Bone marrow (tissue), 2 donors: ENCODE results near the gene FBXL13.
A peak's percentile ranks its signal among the peaks of the same experiment; 100 is the strongest.
"Not testable (repeated sequence)": the region's sequence is repeated elsewhere in the genome, so short reads cannot be mapped to it uniquely, and the experiment has no call there.

Experiments
- DNase-seq, 2 donors: peaks; one replicate each; lab custom pipeline; 2025; lab: John Stamatoyannopoulos, UW

The FBXL13 gene

DNA sequence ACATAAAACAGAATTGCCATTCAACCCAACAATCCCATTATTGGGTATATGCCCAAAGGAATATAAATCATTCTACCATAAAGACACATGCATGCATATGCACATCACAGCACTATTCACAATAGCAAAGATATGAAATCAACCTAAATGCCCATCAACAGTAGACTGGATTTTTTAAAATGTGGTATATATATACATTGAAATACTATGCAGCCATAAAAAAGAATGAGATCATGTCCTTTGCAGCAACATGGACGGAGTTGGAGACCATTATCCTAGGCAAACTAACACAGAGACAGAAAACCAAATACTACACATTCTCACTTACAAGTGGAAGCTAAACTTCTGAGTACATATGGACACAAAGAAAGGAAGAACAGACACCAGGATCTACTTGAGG is 51.0 kb downstream of the FBXL13 start:
- DNase-seq: not testable (repeated sequence)

DNA sequence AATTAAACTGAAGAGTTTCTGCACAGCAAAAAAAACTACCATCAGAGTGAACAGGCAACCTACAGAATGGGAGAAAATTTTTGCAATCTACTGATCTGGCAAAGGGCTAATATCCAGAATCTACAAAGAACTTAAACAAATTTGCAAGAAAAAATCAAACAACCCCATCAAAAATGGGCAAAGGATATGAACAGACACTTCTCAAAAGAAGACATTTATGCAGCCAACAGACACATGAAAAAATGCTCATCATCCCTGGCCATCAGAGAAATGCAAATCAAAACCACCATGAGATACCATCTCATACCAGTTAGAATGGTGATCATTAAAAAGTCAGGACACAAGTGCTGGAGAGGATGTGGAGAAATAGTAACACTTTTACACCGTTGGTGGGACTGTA is 53.1 kb downstream of the FBXL13 start:
- DNase-seq: not testable (repeated sequence)

DNA sequence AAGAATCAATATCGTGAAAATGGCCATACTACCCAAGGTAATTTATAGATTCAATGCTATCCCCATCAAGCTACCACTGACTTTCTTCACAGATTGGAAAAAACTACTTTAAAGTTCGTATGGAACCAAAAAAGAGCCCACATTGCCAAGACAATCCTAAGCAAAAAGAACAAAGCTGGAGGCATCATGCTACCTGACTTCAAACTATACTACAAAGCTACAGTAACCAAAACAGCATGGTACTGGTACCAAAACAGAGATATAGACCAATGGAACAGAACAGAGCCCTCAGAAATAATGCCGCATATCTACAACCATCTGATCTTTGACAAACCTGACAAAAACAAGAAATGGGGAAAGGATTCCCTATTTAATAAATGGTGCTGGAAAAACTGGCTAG is 53.7 kb downstream of the FBXL13 start:
- DNase-seq: not testable (repeated sequence)

DNA sequence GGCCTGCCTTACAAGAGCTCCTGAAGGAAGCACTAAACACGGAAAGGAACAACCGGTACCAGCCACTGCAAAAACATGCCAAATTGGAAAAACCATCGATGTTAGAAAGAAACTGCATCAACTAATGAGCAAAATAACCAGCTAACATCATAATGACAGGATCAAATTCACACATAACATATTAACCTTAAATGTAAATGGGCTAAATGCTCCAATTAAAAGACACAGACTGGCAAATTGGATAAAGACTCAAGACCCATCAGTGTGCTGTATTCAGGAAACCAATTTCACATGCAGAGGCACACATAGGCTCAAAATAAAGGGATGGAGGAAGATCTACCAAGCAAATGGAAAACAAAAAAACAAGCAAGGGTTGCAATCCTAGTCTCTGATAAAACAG is 56.3 kb downstream of the FBXL13 start:
- not testable (repeated sequence) for DNase-seq

DNA sequence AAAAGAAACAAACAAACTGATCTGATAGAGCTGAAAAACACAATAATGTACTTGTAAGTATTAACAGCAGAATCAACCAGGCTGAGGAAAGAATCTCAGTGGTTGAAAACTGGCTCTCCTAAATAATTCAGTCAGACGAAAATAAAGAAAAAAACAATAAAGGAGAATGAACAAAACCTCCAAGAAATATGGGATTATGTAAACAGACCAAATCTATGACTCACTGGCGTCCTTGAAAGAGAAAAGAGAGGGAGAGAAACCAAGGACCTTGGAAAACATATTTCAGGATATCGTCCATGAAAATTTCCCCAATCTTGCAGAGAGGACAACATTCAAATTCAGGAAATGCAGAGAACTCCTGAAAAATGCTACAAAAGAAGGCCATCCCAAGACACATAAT is 62.9 kb downstream of the FBXL13 start:
- no peak for DNase-seq

DNA sequence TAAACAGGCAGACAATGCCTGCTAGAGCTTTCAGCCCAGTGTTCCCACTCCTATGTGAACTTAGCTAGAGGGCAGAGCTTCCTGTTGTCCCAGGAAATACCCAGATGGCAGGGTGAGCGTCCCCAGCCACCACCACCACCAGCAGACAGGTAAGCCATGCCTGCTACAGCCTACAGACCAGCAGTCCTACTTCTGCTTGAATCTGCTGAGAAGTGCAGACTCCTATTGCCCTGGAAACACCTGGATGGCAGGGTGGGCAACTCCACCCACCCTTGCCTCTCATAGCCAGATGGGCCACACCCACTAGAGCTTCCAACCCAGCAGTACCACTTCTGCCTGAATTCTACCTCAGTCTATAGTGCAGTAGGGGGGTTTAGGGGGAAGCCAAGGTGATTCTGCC is 64.4 kb downstream of the FBXL13 start:
- no peak for DNase-seq

DNA sequence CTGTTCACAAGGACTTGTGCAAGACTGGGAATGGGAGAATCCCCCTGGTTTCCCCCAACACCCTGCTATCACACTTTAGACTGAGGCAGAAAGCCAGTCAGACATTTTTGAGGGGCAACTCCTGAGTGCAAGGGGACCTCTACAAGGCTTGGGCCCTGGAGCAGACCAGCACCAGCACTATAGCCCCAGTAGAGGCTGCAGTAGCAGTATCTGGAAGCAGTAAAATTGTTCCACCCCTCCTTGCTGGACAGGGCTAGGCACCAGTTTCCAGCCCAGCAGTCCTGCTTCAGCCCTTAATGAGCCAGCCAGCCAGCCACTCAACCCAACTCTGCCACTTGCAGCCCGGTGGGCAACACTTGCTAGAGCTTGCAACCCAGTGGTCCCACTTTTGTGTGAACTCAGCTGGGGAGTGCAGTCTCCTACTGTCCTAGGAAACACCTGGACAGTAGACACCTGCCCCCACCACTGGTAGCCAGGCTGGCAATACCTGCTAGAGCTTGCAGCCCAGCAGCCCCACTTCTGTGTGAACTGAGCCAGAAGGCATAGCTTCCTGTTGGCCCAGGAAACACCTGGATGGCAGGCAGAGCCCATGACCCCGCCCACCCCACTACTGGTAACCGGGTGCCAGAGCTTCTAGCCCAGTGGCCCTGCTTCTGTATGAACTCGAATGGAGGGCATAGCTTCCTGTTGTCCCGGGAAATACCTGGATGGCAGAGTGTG is 65.0 kb downstream of the FBXL13 start:
- DNase-seq: no peak

DNA sequence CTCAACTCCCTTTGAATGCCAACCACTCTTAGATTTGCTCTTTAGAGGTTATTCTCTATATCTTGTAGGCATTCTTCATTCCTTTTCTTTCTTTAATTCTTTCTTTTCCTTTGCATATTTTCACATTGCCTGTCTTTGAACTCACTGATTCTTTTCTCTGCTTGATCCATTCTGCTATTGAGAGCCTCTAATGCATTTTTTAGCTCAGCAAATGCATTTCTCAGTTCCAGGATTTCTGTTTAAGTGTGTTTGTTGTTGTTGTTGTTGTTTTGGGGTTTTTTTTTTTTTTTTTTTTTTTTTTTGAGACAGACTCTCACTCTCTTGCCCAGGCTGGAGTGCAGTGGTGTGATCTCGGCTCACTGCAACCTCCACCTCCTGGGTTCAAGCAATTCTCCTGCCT is 71.6 kb downstream of the FBXL13 start:
- no peak for DNase-seq

DNA sequence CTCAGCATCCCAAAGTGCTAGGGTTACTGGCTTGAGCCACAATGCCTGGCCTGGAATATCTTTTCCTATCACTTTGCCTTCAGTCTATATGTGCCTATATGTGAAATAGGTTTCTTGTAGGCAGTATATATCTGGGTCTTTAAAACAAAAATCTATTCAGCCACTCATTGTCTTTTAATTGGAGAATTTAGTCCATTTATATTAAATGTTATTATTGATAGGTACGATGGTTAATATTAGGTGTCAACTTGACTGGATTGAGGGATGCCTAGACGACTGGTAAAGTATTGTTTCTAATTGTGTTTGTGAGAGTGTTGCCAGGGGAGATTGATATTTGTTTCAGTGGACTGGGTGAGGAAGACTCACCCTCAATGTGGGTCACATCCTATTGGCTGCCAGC is 73.4 kb downstream of the FBXL13 start:
- DNase-seq: no peak

DNA sequence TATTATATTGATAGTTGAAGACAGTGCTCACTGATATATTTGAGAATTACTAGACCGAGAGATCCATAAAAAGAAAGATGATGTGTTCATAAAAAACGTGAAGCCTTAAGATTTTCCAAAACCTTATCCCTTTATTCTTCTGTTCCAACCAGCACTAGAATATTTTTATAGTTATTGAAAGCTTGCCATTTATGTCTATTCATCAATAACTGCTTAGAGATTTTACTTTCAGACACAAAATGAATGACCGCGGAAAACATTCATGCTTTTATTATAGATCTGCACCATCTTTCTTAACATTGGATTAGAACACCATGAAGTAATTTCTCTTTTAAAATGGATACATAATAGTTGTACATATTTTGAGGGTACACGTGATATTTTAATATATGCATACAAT is 77.6 kb downstream of the FBXL13 start:
- DNase-seq: no peak

DNA sequence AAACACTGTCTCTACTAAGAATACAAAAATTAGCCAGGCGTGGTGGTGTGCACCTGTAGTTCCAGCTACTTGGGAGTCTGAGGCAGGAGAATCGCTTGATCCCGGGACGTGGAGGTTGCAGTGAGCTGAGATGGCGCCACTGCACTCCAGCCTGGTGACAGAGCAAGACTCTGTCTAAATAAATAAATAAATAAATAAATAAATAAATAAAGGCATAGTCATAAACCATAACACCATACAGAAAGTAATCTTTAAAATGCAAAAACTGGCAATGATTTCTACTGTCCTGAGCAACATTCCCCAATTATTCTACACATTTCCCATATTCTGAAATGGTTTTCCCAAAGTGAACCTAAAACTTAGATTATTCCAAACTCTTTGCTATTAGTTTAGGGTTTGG is 79.0 kb downstream of the FBXL13 start:
- DNase-seq: not testable (repeated sequence)

DNA sequence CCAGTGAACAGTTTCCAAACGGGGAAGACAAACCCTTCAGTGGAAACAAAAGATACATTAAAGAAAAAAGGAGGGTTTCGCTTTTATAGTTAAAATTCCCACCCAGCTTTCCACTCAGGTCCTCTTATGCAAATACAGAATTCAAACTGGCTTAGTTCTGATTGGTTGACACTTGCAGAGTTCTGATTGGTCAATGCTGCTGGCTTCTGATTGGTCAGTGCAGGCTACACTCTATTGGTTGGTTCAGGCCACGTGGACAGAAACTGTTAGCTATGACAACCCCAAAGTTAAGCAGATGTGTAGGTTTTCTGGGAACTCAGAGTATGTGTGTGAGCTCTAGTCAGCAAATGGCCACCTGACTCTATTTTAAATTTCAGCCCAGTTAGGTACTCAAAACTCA is 80.0 kb downstream of the FBXL13 start:
- no peak for DNase-seq

DNA sequence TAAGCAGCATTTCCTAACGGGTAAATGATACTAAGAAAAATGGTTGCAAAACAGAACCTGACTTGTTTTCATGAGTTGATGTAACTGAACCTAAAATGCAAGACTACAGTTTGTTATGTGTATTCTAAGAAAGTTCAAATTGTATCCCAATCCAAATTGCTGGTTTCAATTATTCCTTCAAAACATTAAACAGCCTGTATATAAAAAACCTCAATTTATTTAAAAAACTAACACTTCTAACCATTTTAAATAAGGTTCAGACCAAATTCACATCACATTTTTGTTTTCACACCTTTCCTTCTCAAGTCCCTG is 80.9 kb downstream of the FBXL13 start:
- no peak for DNase-seq

DNA sequence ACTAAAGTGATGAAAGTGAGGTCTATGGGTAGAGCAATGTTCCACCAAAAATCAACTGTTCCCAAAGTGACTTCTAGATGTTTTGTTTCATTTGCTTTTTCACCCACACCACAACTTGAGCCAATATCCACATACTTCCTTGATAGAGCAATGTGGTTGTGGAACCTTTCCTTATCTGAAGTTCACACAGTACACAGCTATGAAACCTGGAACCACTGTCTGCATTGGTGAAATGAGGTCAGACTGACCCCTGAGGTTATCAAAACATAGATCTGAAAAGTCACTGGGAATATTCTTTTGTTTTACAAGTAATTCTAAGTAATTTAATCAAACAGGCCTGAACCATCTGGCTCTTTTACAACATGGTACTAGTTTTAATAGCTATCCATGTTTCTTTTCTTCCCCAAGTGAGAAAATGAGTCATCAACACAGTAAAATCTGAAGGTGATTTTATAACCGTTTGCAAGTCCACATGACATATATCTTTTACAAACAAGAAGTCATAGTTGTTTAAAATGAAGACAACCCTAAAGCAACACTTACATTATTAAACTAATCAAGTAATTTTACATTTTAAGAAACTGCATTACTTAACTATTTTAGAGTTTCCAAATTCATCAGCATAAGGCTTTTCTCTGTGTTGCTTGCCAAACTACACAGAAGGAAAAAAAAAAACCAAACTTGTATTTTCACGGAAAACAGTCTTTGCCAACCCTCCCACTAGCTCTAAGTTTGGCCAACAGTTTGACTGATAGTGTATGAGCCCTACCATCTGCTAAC is 81.5 kb downstream of the FBXL13 start:
- no peak for DNase-seq

DNA sequence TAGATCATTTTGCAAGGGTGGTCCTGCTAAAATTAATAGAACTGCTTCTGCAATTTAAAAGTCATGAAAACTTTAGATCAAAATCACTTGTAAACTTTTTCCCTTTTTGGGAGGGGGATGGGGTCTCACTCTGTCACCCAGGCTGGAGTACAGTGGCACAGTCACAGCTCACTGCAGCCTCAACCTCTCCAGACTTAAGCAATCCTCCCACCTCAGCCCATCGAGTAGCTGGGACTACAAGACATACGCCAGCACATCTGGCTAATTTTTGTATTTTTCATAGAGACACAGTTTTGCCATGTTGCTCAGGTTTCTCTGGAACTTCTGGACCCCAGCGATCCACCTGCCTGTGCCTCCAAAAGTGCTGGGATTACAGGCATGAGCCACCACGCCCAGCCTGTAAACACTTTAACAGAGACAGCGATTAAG is 82.1 kb downstream of the FBXL13 start:
- DNase-seq: no peak

DNA sequence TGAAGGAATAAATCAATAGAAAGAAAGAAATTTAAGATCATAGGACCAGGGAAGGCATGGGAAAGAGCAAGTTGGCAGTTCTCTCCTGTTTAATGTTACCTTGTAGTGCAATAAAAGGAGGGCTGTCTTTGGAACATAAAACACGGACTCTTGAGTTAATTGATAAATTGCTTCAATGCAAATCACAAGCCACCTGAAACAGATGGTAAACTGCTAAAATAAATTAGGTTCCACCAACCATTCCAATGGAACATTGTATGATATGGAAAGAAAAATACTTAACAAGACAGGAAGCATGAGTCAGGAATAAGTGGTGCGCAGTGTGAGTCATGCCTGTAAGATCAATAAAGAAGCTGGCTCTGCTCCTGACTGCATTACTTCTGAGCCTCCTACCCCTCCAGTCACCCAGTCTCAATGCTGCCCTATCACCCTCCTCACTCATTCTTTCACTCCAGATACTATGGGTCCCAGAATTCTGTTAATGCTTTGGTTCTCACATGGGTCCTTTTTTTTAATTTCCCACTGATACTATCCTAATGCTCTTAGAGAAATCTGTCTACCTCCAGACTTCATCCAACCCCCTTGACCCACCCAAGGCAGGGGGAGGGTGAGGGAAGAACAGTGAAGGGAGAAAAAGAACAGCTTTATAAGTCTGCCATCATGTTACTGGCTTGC is 82.9 kb downstream of the FBXL13 start:
- DNase-seq: peak in 1 of 2 donors; percentile 48

DNA sequence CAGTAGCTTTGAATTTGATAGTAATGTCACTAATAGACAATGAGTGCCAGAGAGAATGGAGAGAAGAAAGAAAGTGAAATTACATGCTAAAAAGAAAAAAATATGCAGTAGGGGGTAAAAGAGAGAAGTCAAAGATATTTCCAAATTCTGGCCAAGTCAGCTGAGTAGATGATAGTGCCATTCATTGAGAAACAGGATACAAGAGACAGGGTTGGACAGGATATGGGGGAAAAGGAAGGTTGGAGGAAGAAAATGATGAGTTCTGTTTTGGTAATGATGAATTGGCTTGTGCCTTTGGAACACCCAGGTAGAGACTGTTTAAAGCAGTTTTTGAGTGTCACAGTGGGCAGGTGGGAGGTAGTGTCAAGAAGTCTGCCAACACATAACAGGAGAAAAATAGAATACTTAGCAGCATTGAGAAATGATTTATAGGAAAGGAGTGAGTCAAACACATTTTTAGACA is 83.5 kb downstream of the FBXL13 start:
- peak in 1 of 2 donors; percentile 22 for DNase-seq

DNA sequence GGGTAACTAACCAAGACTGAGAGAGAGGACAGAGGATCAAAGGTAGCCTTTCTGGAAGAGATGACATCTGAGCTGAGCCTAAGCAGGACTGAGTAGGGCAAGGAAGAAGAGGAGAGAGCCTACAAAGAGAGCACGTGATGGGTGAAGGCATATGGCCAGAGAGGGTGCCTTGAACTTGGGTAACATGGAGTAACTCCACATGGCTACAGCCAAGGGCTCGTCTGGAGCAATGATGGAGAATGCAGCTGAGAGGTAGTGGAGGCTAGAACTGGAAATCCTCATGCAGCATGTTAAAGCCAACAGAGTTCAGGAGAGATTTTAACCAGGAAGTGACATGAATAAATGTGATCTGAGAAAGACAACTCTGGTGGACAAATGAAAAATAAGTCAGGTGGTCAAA is 84.0 kb downstream of the FBXL13 start:
- DNase-seq: no peak

DNA sequence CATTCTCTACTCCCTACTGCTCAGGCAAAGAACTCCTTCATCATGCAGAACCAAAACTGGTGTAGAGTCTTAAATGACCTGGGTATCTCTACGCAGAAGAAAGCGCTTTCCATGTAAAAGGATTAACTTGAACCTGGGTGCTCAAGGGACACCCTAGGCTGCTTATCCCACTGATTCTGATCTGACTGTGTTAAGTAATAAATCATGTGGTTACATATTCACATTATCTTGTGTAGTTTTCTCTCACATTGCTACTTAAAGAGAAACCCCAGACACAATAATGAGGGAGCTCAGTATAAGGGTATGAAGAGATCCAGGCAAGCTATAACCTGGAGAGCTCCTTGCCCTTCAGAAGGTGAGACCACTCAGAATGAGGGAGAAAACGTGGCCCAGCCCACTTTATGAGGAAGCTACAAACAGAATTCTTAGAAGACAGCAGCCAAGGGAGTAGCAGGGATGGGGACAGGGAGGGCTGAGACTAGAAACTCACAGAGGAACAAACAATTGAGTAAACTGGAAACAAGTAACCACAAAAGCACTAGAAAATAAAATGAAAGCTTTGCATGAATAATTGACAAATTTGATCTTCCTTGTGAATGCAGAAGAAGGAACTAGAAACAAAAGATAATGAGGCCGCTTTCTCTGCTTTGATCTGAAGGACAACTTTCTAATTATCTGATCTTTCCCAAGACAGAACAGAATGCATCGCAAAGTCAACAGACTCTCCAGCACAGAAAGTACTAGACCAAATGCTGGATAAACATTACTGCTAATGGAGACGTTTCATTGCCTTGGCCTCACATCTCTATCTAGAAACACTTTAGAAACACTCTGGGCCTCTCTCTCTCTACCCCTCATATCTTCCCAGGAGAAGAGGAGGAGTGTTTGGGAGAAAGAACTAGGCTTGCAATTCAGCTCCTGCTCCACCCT is 85.7 kb downstream of the FBXL13 start:
- DNase-seq: peak in 1 of 2 donors; percentile 17

DNA sequence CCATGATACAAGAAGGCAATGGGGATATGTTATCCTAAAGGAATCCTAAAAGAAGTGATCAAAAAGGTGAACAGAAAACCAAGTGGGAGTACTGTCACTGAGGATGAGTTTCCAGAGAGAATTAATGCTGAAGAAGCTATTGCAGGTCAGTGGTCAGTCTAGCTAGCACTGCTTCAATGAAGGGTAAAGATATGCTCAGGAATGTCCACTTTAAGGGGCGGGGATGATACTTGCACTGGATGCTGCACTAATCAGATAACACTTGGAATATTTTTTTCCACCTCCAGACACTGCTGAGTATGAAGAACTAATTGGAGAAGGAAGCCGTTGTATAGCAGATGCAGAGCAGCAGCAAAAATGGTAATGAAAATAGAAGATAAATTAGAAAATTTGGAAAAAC is 86.5 kb downstream of the FBXL13 start:
- no peak for DNase-seq

DNA sequence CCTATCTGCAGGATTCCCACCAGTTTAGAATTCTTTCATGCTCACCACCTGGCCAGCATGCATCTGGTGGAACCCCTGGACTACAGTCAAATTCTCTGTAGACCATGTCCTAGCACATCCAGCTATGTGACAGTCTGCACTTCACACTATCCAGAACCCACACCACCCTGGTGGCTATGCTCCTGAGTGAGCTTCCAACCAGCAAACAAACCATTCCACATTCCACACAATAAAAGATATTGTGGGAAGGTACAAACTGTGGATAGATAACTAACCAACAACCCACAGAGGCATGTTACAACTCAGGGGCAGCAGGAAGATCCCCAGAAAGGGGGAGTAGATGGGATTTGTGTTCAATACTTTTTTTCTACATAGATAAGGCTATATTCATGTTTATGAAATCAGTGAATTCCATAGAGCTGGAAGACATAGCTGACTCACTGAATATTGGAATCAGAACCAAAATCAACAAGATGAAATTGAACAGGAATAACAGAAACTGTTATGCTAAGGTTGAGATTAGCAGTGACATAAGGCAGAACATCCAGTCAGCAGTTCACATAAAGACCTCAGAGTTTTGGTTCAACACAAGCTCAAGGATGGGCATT is 89.3 kb downstream of the FBXL13 start:
- DNase-seq: no peak

DNA sequence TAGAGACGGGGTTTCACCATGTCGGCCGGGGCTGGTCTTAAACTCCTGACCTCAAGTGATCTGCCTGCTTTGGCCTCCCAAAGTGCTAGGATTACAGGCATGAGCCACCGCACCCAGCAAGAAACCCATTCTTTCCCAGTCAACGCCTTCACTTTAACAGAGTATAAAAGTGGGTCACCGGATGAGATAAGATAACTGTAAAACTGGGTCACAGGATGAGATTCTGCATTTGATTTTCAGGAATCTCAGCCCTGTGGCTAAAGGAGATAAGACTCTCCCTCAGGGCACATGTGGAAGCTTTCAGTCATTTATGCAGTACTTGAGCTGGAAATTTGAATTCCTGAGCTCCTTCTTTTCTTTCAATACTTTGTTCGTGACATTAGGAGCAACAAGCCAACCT is 91.0 kb downstream of the FBXL13 start:
- no peak for DNase-seq
